Measurements from ENCODE around the gene PRDX1. TPM values are rescaled to one million over a fixed set of nuclear protein-coding genes. Genes with fewer than 3 reads are reported as not detected.

Gene PRDX1
- total and polyA plus RNA-seq, 2 of the 8 experiments (the other 6 are each of a cell fraction or from before 2014, with no cell fraction given), result 1,165 to 1,418 TPM

DNA sequence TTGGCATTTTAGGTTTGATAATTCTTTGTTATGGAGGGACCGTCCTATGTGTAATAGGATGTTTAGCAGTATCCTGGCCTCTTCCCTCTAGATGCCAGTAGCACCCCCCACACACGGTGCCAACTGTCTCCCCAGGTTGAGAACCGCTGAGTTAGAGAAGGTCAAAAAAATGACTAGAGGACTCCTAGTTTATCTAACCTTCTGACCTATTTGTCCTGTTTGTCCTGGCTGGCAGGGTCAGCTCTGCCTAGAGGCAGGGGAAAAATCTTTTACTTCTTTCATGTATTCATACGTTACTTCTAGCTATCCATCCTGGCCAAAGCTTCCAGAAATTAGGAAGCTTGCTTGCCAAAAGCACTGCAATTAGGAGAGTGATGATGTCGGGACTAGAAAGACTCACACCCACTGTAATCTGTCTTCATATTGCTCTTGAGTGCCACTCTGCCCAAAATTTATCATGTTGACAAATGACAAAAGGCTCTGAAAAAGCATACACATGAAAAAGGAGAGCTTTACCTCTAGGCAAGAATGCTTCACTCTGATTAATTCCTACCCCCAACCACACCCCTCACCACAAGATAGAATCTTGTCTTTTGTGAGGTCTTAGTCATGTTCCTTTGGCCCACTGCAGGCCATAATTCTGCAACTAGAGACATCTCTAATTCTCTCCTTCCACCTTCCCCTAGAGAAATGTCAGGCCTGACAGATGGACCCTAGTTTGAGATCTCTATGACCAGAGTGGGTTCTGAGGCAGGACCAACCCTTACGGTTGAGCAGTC is 14.5 kb upstream of the PRDX1 start:
- Histone ChIP-seq H3K23ac (ENCODE audit: insufficient read length) (no peak overlapping the region), H2BK12ac (ENCODE audit: low read depth, low read length) (no peak overlapping the region), H2BK5ac (ENCODE audit: low read depth, low read length) (no peak overlapping the region), H3K27me3 (replicated peaks in 1 of 4; ENCODE audit: control insufficient read depth in 3 of 4, extremely low read depth in 1 of 4, insufficient read depth in 3 of 4, low read length in 3 of 4) (no peaks in the 10 kb centered on the region), H4K91ac (replicated peaks; ENCODE audit: insufficient read length, low read length) (no peak overlapping the region), H3K79me1 (ENCODE audit: low read depth, low read length) (no peaks in the 10 kb centered on the region), H2BK120ac (replicated peaks; ENCODE audit: low read depth, low read length) (no peak overlapping the region), H3K4me3 (ENCODE audit: extremely low read depth in 1 of 4, insufficient read depth in 2 of 4, low read depth in 3 of 4, low read length in 4 of 4) (no peak overlapping the region), H3K27ac (ENCODE audit: low read depth, low read length) (no peak overlapping the region), H3K4me1 (replicated peaks in 1 of 4; ENCODE audit: control insufficient read depth in 3 of 4, insufficient read depth in 4 of 4, low read length in 3 of 4) (no peaks in the 10 kb centered on the region), H2BK15ac (ENCODE audit: low read length) (no peak overlapping the region), H3K23me2 (ENCODE audit: low read depth, low read length) (no peaks in the 10 kb centered on the region), H3K9ac (replicated peaks in 1 of 4; ENCODE audit: extremely low read depth in 1 of 4, low read depth in 3 of 4, low read length in 3 of 4) (no peak overlapping the region), H3K36me3 (ENCODE audit: control insufficient read depth in 2 of 4, insufficient read depth in 4 of 4, low read length in 3 of 4) (no peaks in the 10 kb centered on the region), H3K14ac (ENCODE audit: insufficient read length) (no peak overlapping the region), H3K4me2 (ENCODE audit: insufficient read depth in 1 of 2, low read depth in 2 of 2, low read length in 2 of 2) (no peak overlapping the region), H2AFZ (ENCODE audit: low read length) (no peak overlapping the region), H2AK5ac (ENCODE audit: low read depth, low read length) (no peak overlapping the region), H3K56ac (replicated peaks; ENCODE audit: insufficient read length, low read depth, low read length) (no peak overlapping the region), H3K9me3 (ENCODE audit: insufficient read depth in 2 of 2, low read depth in 1 of 2, low read length in 1 of 2) (no peaks in the 10 kb centered on the region), H3K4ac (replicated peaks; ENCODE audit: insufficient read length, low read depth, low read length) (no peak overlapping the region), H3K79me2 (ENCODE audit: control insufficient read depth in 1 of 2, insufficient read depth in 2 of 2, low read length in 2 of 2) (no peaks in the 10 kb centered on the region), H4K20me1 (replicated peaks in 1 of 2; ENCODE audit: control insufficient read depth in 1 of 2, insufficient read depth in 2 of 2, low read length in 2 of 2) (no peaks in the 10 kb centered on the region), H3K18ac (ENCODE audit: extremely low read depth, low read length) (no peak overlapping the region), H4K5ac (ENCODE audit: insufficient read length, low read depth, low read length) (no peak overlapping the region), H2BK20ac (ENCODE audit: low read length) (no peak overlapping the region), H4K8ac (ENCODE audit: extremely low read depth, insufficient read depth, low read length) (no peak overlapping the region)
- 91% methylated on average over 6 of the region's 6 CpGs; no CpG with 5 or more reads in 1 of the 2 experiments for WGBS, 2 experiments (ENCODE audit: extremely low coverage in 1 of 2, insufficient coverage in 1 of 2, insufficient read length in 1 of 2, insufficient replicate concordance in 2 of 2, low coverage in 1 of 2, low lambda C conversion rate in 2 of 2, missing lambda C conversion rate in 1 of 2)
- FAIRE-seq (no peak), DNase-seq (ENCODE audit: low read depth in 1 of 2, low spot score in 2 of 2) (no peak)
- ChIA-PET POLR2A (ENCODE audit: partially characterized antibody) (interaction anchor here (1.0 to 35.7 kb wide), 9 partner anchors 9 to 49 kb away, joined by 3 to 741 read pairs (median 5); partner anchors contain the start of genes AKR1A1, NASP and PRDX1), CTCF (ENCODE audit: partially characterized antibody) (interaction anchor here (0.7 to 2.0 kb wide), 8 partner anchors 12 to 175 kb away, joined by 3 to 9 read pairs (median 5); partner anchors contain the start of gene PRDX1)
- TF ChIP-seq, protein P1, sequence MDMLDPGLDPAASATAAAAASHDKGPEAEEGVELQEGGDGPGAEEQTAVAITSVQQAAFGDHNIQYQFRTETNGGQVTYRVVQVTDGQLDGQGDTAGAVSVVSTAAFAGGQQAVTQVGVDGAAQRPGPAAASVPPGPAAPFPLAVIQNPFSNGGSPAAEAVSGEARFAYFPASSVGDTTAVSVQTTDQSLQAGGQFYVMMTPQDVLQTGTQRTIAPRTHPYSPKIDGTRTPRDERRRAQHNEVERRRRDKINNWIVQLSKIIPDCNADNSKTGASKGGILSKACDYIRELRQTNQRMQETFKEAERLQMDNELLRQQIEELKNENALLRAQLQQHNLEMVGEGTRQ (IDR thresholded peaks at IDR 0.05; ENCODE audit: low read length), result no peak
- TF ChIP-seq EZH2 (IDR thresholded peaks at IDR 0.05; ENCODE audit: low read depth, low read length, severe bottlenecking) (no peak), CEBPB (IDR thresholded peaks at IDR 0.05; ENCODE audit: low read depth, low read length) (no peak), SP2 (IDR thresholded peaks at IDR 0.05; ENCODE audit: low read length) (no peak)

All from H1 (cell line).